ENCODE data around the gene SDCCAG8.

Gene SDCCAG8

DNA sequence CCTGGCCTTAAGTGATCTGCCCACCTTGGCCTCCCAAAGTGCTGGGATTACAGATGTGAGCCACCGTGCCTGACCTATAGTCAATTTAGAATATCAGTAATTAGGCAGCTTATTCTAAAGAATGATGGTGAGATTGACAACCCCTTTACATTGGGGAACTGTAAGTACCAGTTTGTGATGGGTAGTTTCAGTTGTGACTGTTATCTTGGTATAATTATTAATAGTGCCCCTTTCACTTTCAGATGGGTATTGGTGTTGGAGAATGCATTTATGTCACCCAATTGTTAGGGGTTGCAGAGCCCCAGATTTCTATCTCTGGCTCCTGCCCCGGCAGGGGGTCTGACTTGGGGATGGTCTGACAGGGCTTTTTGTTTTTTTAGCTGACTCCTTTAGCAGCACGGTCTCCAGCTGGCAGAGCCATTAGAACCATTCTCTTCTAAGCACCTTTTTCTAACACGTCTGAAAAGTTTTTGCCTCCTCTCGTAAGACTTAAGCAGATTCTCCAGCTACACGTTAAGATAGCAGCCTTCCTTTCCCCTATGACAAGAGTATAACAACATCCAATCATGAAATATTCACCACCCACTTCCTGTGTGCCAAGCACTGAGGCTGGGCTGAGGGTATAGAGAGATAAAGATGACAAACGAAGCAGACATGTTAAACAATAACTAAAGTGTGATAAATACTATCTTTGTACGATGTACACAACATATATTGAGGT is 157.8 kb downstream of the SDCCAG8 start:
- in situ Hi-C loops (cut with MboI; ENCODE audit: low sequenced_read_pairs) = no loop called here

DNA sequence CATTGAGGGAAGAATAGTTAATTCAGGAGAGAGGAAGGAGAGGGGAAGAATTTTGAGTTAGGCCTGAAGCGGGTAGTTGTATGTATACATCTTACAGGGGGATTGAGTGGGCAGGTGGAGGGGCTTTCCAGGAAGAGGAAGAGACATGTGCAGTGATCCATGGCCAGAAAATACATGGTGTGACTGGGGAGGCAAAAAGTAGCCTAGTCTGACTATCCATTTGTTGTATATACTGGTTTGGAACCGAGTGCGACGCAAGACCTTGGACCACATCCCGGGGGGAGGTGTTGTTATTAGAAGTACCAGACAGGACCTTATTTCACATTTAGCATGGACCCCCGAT is 158.3 kb downstream of the SDCCAG8 start:
- in situ Hi-C loops (cut with MboI; ENCODE audit: low sequenced_read_pairs) = no loop called here

DNA sequence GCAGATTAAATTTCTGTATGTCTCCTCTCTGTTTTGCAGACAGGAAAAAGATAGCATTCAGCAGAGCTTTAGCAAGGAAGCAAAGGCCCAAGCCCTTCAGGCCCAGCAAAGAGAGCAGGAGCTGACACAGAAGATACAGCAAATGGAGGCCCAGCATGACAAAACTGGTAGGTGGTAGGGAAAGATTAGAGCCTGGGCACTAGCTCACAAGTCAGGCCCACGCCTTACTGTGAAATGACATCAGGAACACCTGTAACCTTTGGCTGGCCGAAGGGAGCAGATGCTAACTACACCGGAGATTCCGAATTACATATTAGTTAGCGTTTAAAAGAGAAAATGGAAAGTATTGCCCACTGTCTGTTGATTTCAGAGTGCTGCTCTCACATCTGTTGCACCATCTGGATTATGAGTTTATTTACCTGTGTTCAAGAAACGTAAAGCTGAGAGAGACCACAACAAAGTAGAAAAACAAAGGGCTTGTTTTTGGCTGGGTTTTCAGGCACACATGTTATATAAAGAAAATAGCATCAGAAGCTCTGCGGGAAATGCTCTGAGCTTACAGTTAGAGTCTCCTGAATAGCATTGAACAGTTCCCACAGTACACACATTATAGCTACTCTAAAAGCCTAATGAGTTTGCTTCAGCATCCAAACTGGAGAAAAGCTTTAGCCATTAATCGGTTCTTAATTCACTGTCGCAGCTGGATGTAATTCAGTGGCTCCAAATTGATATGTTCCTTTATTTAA is 160.0 kb downstream of the SDCCAG8 start:
- in situ Hi-C loops (cut with MboI; ENCODE audit: low sequenced_read_pairs) = no loop called here

DNA sequence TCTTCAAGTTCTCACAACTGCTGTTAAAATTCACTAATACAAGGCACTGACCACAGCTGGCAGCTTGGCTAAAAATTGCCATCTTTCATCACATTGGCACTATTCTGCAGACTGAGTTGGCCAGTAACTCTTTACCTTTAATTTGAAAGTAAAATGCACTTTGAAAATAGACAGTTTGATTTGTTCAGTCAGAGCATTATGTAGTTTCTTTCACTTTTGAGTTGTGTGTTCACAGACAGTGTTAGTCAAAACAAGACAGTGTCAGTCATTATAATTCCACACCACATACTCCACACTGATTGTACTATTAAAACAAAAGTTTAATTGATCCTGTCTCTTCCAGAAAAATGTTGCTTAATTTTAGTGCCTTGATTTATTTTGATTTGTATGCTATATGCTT is 160.7 kb downstream of the SDCCAG8 start:
- in situ Hi-C loops (cut with MboI; ENCODE audit: low sequenced_read_pairs) = no loop called here

DNA sequence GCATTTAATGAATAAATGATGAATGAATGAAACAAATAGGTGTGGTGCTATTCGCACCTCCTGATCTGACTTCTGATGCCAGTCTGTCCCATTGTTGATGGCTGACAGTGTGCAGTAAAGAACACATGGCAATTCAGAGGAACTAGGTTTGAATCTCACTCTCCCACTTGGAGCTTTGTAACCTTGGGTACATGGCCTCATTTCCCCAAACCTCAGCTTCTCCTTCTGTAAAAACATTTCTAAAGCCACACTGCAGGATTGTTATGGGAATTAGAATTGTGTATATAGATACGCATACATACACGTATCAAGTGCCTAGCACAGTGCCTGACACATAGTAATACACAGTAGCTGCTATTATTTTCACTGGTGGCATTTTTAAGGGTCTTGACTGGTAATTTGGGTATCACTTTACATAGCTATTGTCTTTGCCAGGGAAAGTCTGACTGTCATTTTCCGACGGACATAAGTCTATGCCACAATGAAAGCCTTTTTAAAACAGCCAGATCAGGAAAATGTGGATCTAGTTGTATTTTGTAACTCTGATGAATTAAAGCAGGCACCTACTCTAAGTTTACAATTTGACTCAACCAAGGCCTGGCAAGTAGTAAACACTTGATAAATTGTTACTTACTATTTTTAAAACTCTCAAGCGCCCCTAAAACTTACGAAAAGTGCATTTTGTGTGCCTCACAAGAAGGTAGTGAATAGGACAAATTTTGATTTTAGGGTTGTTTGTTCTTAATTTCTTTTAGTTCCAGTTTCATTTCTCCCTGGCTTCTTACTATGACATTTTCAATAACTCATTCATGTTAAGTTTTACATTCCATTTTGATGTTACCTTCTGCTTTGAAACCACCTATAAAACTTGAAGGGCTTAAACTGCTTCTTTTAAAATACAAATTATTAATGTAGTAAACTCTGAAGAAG is 164.4 kb downstream of the SDCCAG8 start:
- in situ Hi-C loops (cut with MboI; ENCODE audit: low sequenced_read_pairs) = no loop called here

DNA sequence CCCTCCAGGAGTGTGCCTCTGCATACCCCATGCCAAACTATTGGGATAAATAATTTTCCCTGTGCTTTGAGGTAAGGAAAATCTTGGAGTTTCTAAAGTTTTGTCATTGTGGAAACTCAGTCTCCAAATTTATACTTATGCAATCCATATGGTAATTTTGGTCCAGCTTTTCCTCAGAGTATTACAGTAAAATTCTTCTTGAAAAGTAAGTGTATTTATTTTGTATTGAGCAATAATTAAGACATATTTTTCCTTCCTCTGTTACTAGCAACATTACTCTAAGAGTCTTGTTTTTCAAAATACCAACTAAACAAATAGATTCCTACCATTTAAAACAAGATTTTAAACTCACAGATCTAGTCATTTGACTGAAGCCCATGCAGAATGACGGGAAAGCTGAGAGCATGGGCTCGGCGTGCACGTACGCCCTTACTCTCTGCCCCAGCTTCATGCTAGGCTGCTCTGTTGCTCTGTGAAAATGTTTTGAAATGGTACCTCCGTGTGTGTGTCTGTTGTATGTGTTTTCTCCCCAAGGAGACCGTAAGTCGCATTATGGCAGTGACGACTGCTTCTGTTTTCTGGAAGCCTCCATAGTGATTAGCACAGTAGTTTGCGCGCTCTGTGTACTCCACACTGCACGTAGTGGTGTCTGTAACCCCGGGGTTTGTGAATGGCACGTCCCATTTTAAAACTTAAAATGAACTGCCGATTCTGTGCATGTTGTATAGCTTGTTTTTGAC is 165.3 kb downstream of the SDCCAG8 start:
- in situ Hi-C loops (cut with MboI; ENCODE audit: low sequenced_read_pairs) = no loop called here

DNA sequence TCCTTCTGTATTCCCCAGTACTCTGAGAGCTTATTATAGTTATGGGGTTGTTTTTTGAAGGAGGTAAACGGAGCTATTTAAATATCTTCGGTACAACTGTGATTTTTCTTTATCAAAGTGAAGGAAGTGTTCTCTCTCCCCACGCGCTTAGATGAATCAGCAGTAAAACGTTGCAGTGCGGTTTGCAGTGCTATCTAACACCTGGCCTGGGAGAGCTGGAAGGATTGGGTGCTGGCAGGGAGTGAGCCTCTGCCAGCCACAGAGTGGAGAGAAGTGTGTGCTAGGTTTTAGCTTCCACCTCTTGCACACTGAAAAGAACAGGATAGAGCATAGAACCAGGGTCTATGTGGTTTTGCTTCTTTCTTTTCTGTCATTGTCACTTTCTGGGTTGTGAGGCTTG is 165.9 kb downstream of the SDCCAG8 start:
- in situ Hi-C loops (cut with MboI; ENCODE audit: low sequenced_read_pairs) = no loop called here

DNA sequence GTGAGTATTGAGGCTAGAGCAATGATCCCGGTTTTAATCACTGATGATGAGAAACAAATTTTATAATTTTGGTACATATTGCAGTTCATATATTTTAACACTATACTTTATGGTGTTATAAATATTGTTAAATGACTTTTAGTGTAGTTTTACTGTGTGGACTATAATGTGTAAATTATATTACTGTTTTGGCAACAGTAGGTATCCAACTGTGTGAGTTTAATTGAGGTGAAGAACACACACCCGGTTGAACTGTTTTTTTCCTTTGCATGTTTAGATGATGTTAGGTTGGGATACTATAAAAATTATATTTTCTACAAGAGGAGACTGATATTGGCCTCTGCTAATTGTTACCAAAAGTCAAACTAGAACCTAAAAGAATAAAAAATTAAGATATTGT is 166.5 kb downstream of the SDCCAG8 start:
- in situ Hi-C loops (cut with MboI; ENCODE audit: low sequenced_read_pairs) = no loop called here

DNA sequence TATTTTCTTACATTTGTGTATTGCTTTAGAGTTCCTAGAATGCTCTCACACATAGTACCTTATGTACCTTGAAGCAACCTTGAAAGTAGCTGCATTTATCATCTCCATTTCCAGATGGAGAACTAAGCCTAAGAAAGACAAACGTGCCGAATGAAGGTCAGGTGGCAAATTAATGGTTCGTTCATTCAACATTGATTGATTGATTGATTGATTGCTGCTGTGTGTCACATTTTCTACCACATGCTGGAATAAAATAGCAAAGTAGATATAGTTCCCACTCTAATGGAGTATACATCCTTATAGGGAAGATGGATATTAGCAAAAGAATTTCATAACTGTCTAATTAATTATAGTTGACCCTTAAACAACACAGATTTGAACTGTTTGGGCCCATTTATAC is 172.2 kb downstream of the SDCCAG8 start:
- in situ Hi-C loops (cut with MboI; ENCODE audit: low sequenced_read_pairs) = no loop called here

DNA sequence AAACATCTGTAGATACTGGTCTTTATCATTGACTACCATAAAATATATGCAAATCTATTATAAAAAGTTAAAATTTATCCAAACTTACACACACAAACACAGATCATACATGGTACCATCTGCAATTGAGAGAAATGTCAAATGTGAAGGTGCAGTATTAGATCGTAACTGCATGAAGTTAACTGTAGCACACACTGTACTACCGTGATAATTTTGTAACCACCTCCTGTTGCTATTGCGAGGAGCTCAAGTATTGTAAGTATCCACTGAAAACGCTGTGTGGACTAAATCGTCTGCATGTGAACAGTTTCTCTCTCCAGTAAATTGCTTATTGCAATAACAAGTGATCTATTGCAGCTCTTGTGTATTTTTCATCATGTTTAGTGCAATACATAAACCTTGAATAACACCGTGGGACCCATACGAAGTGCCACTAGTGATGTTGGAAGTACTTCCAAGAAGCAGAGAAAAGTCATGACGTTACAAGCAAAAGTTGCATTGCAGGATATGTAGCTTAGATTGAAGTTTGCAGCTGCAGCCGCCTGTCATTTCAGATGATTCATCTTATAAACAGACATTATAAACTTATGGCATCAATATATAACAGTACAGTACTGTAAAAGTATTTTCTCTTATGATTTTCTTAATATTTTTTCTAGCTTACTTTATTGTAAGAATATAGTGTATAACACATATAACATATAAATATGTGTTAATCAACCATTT is 172.9 kb downstream of the SDCCAG8 start:
- in situ Hi-C loops (cut with MboI; ENCODE audit: low sequenced_read_pairs) = no loop called here

DNA sequence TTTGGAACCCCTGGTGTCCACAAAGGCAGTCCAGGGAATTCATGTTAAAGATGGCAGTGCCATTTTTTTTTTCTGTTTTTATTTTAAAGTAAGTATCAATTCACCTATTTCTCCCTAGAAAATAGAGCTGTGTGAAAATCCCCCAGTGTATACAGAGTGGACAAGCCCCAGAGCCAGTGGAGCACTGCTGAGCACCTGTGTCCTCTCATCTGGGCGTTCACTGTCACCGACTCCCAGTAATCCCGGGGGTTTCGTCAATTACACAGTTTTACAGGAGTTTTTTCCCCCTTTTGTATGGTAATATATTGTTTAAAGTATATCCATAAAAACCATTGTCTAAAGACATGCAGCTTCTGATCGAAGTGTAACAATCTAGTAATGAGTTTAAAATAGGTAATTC is 175.8 kb downstream of the SDCCAG8 start:
- in situ Hi-C loops (cut with MboI; ENCODE audit: low sequenced_read_pairs) = no loop called here

DNA sequence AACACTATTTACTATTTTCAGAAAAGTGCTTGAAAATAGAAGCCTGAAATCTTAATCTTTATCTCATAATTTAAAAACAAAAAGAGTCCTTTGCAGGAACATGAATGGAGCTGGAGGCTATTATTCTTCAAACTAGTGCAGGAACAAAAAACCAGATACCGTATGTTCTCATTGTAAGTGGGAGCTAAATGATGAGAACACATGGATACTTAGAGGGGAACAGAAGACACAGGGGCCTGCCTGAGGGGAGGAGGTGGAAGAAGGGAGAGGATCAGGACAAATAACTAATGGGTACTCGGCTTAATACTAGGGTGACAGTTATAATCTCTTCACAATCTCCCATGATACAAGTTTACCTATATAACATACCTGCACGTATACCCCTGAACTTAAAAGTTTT is 176.3 kb downstream of the SDCCAG8 start:
- in situ Hi-C loops (cut with MboI; ENCODE audit: low sequenced_read_pairs) = no loop called here

DNA sequence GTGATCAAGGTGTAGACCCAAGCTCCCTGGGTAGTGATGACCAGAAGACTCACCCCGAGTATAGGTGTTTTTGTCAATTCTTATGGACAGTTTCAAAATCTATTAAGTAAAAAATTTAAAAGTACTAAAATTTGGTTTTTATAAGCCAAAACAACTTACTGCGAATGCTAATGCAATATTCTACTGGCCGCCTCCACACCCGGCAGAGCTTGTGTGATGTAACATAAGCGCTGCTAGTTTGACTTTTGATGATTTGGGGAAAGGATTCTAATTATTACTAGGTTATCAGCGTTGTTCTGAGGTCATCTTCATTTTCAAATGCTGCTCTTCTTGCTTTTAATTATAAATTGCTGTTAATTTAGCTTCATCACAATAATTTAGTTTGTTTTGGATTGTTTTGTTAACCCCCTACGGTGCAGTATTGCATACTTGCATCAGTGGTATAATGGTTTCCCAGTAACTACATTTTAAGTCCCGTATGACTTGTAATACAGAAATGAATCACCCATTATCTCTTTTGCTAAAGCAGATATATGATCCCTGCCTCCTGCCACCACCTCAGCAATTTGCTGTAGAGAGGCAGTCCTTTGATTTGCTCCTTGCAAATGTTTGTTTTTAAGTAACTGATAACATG is 178.0 kb downstream of the SDCCAG8 start:
- in situ Hi-C loops (cut with MboI; ENCODE audit: low sequenced_read_pairs) = no loop called here

DNA sequence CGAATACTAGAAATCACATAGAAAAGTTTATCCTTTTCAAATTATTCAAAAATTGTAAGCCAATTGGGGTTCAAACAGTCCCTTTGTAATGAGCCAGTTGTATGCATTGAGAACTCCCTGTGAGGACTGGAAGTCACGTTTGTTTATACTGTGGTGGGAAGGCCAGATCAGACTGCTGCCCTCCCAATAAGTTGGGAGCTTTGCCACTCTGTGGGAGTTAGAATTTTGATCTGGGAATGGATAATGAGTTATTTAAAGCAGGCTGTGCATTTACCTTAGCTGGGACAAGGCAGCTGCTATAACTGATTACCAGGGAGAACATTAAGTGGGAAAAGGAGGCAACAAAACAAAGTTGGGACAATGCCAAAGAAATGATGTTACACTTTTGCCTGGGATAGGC is 178.8 kb downstream of the SDCCAG8 start:
- in situ Hi-C loops (cut with MboI; ENCODE audit: low sequenced_read_pairs) = no loop called here

DNA sequence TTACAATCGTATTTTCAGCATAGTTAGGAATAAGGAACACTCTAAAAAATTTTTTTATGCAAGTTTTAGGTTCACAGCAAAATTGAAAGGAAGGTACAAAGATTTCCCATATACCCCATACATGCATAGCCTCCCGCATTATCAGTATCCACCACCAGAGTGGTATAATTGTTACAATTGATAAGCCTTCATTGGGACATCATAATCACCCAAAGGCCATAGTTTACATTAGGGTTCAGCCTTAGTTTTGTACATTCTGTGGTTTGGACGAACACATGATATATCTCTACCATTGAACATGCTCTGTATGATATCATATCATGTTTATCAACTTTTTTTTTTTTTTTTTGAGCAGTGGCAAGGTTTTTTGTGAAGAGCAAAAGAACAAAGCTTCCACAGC is 180.0 kb downstream of the SDCCAG8 start:
- in situ Hi-C loops (cut with MboI; ENCODE audit: low sequenced_read_pairs) = no loop called here

DNA sequence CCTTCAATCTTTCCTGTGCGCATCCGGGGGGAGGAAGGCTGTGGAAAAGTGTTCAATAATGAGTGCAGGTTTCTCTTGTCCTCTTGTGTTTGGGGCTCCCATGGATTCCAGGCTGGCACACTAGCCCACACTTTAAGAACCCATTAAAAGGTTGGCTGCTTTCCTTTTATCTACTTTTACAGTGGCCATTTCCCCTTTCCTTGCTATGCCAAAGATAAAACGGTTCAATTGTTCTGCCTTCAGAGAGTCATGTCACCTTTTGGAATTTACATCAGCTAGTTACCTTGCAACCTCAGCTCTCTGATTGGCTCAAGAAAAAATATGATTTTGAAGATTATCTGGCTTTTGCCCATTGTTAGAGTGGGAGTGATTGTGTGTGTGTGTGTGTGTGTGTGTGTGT is 182.3 kb downstream of the SDCCAG8 start:
- in situ Hi-C loops (cut with MboI; ENCODE audit: low sequenced_read_pairs) = no loop called here

DNA sequence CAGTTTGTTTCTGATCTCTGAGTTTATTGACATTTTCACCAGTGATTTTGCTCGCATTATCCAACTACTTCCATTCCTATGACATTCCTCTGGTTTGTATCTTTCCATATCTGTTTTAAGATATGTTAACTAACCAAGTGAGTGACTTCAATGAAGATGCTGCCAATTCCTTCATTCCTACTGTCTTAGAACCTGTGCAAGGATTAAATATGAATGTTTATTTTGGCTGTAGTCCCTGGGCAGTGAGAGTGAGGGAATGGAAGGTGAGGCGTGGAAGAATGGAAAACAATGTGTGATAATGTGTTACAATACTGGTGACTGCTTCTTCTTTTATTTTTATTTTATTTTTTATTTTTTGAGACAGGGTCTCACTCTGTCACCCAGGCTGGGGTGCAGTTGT is 183.0 kb downstream of the SDCCAG8 start:
- in situ Hi-C loops (cut with MboI; ENCODE audit: low sequenced_read_pairs) = no loop called here

DNA sequence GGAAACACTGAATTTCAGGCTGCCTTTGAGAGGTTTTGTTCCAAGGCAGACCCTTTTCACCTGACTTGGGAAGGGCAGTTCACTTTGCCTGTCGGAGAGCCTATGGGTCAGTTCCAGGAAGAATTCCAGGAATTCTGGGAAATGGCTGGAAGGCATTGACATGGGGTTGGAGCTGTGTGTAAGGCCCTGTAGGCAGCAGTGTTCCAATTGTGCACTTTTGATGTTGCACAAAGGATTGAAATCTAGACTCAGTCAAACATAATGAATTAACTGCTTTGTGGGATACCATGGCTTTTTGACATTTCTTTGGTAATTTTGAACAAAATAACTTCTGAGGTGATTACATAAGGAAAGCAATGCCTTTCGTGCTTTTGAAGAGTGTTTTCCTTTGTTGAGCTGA is 184.6 kb downstream of the SDCCAG8 start:
- in situ Hi-C loops (cut with MboI; ENCODE audit: low sequenced_read_pairs) = no loop called here

DNA sequence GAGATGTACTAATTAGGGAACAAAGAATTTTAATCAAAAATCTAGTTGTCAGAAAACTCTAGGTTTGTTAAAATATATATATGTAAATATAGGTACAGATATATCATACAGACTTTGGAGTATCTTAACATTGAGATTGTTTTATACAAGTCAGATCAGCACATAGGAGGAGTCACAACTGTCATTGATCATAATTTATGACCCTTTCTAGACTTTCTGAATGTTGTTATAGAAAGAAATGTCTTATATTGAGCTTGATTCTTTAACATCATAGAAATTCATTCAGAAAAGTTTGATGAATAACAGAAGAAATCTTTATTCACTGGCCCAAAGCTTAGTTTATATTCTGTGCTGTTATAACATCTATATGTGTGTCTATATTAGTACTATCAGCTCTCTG is 185.8 kb downstream of the SDCCAG8 start:
- in situ Hi-C loops (cut with MboI; ENCODE audit: low sequenced_read_pairs) = no loop called here

DNA sequence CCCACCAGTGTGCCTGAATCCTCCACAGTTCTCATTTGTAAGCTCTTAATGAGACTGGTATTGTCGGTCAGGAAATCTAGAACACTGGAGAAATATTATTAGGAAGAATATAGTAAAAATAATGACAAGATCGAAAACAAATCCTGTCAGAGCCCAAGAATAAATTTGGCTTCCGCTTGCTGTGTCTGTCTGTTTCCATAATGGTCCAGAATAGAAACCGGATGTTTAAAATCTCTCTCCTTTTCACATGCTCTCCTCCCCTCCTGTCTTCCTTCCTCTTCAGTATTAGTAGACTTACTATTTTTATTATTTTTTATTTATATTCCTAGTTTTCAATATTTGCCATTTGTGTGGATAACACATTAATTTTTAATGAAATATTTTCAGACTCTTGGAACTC is 187.7 kb downstream of the SDCCAG8 start:
- in situ Hi-C loops (cut with MboI; ENCODE audit: low sequenced_read_pairs) = no loop called here
